ENCODE measurements around the gene RUBCNL. TPM values are rescaled to one million over a fixed set of nuclear protein-coding genes. Genes with fewer than 3 reads are reported as not detected.
A peak's percentile ranks its signal among the peaks of the same experiment; 100 is the strongest.

Gene RUBCNL
- total RNA-seq, 1 experiment from 2014 or later = not detected

GRCh38 chr13:46317120-46317519 is 69.9 kb downstream of the RUBCNL start:
- in situ Hi-C loops (cut with HindIII; ENCODE audit: low pct_unique_long_range_greater_than_20kb, low sequenced_read_pairs) = no loop called here
- no peak for DNase-seq (ENCODE audit: low read depth)

DNA sequence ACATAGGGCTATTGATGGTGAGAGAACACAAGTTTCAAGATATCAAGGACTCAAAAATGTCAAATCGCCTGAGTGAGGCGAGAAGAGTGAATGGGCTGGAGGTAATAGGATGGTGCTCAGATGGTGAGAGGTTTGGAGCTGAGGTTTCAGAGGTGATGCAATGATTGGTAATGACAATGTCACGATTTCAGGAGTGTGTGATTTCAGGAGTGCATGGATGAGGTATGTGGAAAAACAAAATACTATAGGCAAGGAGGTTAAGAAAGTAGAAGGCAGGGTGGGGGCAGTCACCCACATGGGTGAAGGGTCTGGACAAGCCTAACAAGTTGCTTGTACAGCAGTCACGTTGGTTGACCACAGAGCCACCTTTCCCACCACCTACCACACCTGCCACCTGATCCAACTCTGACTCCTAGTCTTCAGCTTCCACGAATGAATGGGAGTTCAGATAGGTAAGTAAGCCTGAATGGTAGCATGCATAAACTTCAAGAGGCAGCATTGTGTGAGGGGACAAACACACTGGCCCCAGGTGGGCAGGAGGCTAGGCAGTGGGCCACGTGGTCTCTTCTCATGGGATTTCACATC is 71.5 kb downstream of the RUBCNL start:
- in situ Hi-C loops (cut with HindIII; ENCODE audit: low pct_unique_long_range_greater_than_20kb, low sequenced_read_pairs) = no loop called here
- DNase-seq (ENCODE audit: low read depth) = no peak

- in situ Hi-C loops (cut with HindIII; ENCODE audit: low pct_unique_long_range_greater_than_20kb, low sequenced_read_pairs) = no loop called here
- no peak for DNase-seq (ENCODE audit: low read depth)
Measured at GRCh38 chr13:46315036-46315435, 72.0 kb downstream of the RUBCNL start.

GRCh38 chr13:46314587-46314986 is 72.5 kb downstream of the RUBCNL start:
- in situ Hi-C loops (cut with HindIII; ENCODE audit: low pct_unique_long_range_greater_than_20kb, low sequenced_read_pairs) = no loop called here
- no peak for DNase-seq (ENCODE audit: low read depth)

- no peak for DNase-seq (ENCODE audit: low read depth)
- in situ Hi-C loops (cut with HindIII; ENCODE audit: low pct_unique_long_range_greater_than_20kb, low sequenced_read_pairs) = no loop called here
Measured at GRCh38 chr13:46313432-46314257, 73.4 kb downstream of the RUBCNL start.

DNA sequence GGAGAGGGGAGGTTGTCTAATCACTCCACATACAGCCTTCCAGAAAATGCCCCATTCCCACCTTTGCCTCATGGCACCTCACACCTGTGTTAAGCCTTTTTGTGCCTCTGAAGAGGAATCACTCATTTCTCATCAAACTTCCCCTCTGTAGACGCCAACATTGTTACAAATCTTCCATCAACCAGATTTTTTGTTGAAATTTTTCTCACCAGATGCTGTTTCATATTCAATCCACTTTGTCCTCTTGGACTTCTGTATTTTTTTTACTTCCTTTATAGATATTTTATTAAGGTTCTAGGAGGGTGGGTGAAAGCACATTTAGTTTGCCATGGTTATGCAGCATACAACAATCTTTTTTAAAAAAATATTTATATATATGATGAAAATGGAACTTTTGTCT is 74.0 kb downstream of the RUBCNL start:
- no peak for DNase-seq (ENCODE audit: low read depth)
- in situ Hi-C loops (cut with HindIII; ENCODE audit: low pct_unique_long_range_greater_than_20kb, low sequenced_read_pairs) = no loop called here

GRCh38 chr13:46311217-46311616 is 75.8 kb downstream of the RUBCNL start:
- in situ Hi-C loops (cut with HindIII; ENCODE audit: low pct_unique_long_range_greater_than_20kb, low sequenced_read_pairs) = no loop called here
- no peak for DNase-seq (ENCODE audit: low read depth)

- no peak for DNase-seq (ENCODE audit: low read depth)
- in situ Hi-C loops (cut with HindIII; ENCODE audit: low pct_unique_long_range_greater_than_20kb, low sequenced_read_pairs) = no loop called here
Measured at GRCh38 chr13:46310066-46310465, 77.0 kb downstream of the RUBCNL start.

- DNase-seq (ENCODE audit: low read depth) = no peak
- in situ Hi-C loops (cut with HindIII; ENCODE audit: low pct_unique_long_range_greater_than_20kb, low sequenced_read_pairs) = no loop called here
Measured at GRCh38 chr13:46307554-46307953, 79.5 kb downstream of the RUBCNL start.

GRCh38 chr13:46304546-46304945 is 82.5 kb downstream of the RUBCNL start:
- DNase-seq (ENCODE audit: low read depth) = no peak

GRCh38 chr13:46303742-46304385 is 83.2 kb downstream of the RUBCNL start:
- no peak for DNase-seq (ENCODE audit: low read depth)
- in situ Hi-C loops (cut with HindIII; ENCODE audit: low pct_unique_long_range_greater_than_20kb, low sequenced_read_pairs) = no loop called here

More at GRCh38 chr13:46304546-46304945, 82.5 kb downstream of the RUBCNL start:
- in situ Hi-C loops (cut with HindIII; ENCODE audit: low pct_unique_long_range_greater_than_20kb, low sequenced_read_pairs) = no loop called here

DNA sequence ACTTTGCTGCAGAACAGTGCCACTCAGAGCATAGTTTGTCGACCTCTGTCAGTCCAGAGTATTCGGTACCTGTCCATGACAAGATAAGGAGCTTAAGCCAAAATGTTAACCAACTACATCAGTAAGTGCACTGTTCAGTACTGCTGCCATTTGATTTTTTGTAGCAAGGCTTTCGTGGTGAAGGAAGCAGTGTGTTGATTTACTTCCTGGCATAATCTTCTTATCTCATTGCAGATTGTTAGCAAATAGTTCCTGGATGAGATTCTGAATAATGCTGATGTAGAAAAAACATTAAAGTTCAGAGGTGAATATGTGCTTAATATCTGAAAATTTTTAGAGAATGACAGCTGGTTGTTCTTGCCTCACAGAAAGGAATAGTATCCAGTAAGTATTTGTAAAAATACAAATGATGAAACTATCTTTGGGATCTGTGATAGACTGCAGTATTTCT is 89.7 kb downstream of the RUBCNL start:
- in situ Hi-C loops (cut with HindIII; ENCODE audit: low pct_unique_long_range_greater_than_20kb, low sequenced_read_pairs) = no loop called here
- DNase-seq (ENCODE audit: low read depth) = no peak

DNA sequence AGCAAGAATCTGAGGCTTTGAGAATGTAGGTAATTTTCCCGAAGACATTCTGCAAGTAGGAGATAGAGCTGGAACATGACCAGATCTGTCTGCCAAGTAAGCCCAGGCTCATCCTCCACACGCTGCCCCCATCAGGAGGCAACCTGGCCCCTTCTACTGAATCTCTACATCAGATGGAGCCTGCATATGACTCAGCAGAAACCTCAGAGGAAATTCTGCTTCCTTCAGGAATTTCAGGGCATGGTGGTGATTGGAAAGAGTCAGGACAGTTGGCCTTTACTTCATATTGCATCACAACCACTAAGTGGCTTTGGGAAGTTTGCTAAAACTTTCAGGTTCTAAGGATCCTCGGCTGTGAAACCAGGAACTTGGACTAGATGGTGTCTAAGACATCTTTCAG is 90.1 kb downstream of the RUBCNL start:
- in situ Hi-C loops (cut with HindIII; ENCODE audit: low pct_unique_long_range_greater_than_20kb, low sequenced_read_pairs) = no loop called here
- DNase-seq (ENCODE audit: low read depth) = peak; percentile 5

DNA sequence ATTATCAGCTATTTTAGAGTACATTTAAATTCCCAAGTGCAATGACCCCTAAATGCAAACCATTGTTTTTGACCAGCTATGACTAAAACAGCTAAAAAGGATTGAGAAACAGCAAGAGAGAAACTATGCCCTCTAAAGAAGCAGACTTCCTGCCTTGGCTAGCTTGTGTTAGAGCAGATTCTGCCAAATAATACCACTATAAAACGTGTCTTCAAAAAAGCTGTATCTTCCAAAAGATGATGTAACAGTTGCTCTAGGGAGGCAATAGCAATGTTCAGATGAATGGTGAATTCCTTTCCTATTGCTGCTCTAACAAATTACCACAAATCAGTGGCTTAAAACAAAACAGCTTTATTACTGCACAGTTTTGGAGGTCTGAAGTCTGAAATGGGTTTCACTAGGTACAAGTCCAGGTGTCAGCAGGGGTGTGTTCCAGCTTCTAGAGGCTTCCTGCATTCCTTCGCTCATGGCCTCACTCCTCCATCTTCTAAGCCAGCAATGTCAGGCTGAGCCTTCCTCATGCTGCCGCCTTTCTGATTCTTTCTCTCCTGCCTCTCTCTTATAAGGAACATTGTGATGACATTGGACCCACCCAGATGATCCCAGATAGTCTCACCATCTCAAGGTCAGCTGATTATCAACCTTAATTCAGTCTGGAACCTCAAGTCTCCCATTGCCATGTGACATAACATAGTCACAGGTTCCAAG is 90.8 kb downstream of the RUBCNL start:
- DNase-seq (ENCODE audit: low read depth) = no peak
- in situ Hi-C loops (cut with HindIII; ENCODE audit: low pct_unique_long_range_greater_than_20kb, low sequenced_read_pairs) = no loop called here

GRCh38 chr13:46295491-46296114 is 91.4 kb downstream of the RUBCNL start:
- in situ Hi-C loops (cut with HindIII; ENCODE audit: low pct_unique_long_range_greater_than_20kb, low sequenced_read_pairs) = no loop called here
- DNase-seq (ENCODE audit: low read depth) = no peak

DNA sequence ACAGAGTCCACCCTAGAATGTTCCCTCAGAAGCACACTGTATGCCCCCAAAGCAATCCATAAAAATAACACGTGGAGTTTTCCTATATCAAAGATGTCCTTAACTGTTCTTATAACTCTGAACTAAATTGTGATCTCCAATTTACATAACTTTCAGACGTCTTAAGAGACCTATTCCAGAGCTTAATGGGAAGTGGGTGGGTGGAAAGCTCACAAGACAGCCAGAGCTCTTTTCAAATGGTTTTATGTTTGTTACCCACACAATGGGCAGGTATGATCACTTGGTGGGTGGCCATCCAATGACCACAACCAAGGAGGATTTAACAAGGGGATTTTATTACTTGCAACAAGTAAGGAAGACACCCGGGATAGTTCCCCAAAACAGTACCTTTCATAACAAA is 93.6 kb downstream of the RUBCNL start:
- in situ Hi-C loops (cut with HindIII; ENCODE audit: low pct_unique_long_range_greater_than_20kb, low sequenced_read_pairs) = no loop called here
- no peak for DNase-seq (ENCODE audit: low read depth)
